AG20443 (cell line): ENCODE results near the gene MAGI1.
"Not testable (repeated sequence)": the region's sequence is repeated elsewhere in the genome, so short reads cannot be mapped to it uniquely, and the experiment has no call there.

Experiments used
- DNase-seq: peaks from one replicate; pipeline ENCODE4 v3.0.0; 2012; ENCODE audit warnings: low spot score, mixed read lengths

The MAGI1 gene

DNA sequence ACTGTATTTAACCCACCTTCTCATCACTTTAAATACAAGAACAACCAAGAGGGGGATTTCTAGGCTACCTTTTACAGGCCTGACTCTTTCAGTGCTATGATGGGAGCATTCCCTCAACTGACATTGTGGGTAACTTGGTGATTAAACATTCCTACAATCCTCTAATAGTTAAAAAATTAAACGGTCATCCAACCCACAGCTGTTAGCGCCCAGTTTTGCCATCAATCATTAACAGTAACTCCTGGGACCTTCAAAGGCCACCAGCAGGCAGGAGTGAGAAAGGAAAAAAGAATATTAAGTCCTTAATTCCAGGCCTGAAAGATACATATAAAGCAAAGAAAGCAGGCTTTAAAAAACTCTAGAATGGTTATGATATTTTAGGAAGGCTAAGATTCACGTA lies 512.1 kb downstream of the MAGI1 start:
- DNase-seq, result no peak

DNA sequence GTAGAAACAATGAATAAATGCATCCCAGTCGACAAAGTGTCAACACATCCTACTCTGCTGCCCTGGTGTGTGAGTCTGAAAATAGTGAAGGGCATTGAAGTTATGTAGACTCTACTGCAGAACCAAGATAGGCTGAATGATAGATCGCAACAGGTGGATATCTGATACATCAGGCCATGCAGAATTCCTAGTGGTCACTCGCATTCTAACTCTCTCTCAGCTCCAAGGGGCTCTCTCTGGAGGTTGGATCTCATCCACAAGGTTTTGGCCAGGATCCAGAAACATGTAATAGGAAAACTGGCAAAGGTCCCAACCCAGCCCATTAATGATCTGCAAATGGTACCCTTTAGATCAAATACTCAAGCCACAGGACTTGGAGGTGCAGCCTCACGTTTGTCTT lies 514.1 kb downstream of the MAGI1 start:
- DNase-seq, result no peak

DNA sequence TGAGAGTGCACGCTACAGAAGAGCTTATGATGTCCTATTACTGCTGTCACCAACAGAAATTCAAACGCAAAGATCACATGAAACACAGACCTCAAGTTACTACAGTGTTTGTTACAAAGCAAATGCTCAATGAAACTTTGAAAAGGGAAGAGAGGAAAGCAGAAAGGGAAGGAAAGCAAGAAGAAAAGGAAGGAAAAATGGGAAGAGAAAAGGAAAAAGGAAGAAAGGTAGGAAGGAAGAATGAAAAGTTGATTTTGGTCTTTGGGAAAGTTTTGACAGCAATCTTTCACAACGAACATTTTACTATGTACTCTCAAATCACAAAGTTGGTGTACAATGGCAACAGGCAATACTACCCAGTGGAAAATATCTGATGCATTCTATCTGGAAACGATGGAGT lies 514.8 kb downstream of the MAGI1 start:
- DNase-seq, result no peak

DNA sequence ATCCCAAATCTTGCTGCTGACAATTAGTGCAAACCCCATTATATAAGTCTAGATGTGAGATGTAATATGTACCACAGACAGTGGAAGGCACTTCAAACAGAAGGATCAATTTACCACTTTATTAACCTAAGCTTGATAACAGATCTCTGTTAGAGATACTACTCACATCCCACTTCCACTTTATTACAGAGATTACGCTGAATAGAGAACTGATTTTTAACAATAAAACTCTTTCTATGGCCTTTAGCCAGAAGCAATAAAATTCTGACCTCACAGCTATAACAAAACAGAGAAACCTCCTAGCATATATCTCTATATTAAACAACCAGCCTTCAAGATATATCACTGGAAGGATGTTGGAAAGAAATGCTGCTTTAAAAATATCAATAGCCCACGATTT lies 517.7 kb downstream of the MAGI1 start:
- no peak for DNase-seq

DNA sequence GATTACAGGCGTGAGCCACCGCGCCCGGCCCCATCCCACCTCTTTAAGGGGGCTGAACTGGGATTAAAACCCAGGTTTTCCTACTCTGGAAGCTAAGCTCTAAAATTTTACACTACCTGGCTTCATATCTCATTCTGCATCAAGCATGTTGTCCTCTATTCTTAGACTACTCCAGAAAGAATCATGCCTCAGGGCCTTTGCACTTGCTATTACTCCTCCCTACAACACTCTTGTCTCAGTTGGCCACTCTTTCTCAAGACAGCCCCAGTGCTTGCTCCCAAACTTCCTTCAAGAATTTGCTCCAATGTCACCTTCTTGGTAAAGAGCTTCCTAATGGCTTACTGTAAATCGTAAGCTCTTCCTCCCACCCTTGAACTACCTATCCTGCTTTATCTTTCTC lies 521.7 kb downstream of the MAGI1 start:
- no peak for DNase-seq

DNA sequence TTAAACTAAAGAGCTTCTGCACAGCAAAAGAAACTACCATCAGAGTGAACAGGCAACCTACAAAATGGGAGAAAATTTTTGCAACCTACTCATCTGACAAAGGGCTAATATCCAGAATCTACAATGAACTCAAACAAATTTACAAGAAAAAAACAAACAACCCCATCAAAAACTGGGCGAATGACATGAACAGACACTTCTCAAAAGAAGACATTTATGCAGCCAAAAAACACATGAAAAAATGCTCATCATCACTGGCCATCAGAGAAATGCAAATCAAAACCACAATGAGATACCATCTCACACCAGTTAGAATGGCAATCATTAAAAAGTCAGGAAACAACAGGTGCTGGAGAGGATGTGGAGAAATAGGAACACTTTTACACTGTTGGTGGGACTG lies 524.4 kb downstream of the MAGI1 start:
- DNase-seq, result not testable (repeated sequence)

DNA sequence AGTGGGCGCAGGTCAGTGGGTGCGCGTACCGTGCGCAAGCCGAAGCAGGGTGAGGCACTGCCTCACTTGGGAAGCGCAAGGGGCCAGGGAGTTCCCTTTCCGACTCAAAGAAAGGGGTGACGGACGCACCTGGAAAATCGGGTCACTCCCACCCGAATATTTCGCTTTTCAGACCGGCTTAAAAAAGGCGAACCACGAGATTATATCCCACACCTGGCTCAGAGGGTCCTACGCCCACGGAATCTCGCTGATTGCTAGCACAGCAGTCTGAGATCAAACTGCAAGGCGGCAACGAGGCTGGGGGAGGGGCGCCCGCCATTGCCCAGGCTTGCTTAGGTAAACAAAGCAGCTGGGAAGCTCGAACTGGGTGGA lies 529.3 kb downstream of the MAGI1 start:
- DNase-seq, result not testable (repeated sequence)

DNA sequence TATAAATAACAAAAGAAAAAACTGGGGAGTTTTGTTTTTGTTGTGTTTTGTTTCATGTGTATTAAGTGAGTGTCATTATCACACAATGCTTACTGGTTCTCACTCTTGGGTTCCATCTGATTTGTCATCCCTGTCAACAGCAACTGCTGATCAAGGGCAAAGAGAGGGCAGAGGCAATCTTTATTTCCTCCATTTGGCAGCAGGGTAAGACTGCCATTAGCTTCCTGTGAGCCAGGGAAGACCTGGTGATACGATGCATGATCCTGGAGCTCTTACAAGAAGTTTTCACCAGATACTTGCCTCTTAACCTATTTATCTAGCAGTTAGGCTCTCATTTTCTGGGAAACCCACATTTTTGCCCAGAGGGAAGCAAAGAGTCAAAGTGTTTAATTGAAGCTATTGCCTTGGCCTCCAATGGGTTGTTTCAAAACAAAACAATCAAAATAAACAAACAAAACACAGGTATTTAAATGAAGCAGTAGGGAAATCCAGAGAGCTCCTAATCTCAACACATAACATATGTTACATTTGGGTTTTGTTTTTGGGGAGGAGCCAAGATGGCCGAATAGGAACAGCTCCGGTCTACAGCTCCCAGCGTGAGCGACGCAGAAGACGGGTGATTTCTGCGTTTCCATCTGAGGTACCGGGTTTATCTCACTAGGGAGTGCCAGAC lies 529.8 kb downstream of the MAGI1 start:
- no peak for DNase-seq

DNA sequence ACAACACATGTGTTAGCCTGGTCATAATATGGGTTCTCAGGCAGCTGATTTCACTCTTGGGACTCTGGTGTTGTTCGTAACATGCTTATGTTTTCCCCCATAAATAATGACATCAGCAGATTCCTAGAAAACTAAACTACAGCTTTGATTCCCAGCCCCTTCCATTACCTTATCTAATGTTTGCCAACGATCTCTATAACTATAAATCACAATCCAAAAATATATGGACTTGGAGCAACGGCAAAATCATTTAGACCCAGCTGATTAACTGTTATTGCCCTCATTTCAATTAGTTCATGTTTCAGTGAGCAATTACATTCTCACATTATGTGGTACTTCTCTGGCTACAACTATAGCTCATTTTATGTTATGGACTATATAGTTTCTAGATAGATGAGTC lies 531.3 kb downstream of the MAGI1 start:
- DNase-seq, result no peak

DNA sequence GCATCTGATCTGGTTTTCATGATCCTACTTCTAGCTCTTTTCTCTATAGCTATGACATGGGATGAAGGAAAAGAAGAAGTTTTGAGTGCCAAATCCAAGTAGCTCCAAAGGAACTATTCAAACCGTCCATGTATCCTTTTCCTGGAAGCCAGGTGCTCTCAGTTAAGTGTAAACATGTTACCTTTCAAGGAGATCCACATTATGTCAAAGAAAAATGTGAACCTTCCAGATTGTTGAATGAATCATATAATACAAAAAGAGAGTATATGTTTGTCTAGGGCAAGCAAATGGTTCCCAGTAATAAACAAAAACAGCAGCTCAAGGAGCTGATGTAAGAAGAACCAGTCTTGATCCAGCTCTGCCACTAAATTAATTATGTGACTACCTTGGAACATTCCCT lies 534.9 kb downstream of the MAGI1 start:
- DNase-seq, result no peak

DNA sequence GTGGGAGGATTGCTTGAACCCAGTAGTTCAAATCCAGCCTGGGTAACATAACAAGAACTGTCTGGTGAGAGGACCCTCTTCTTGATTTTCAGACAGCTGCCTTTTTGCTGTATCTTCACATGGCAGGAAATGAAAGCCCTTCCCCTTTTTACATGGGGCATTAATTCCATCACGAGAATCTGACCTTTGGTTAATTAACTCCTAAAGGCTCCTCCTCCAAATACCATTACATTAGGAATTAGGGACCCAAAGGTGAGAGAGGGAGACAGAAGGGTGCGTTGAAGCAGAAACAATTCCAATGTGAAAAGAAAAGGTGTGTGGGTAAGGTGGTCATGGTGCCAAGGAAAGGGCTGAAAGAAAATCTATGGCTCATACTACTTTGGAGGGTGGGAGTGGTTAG lies 536.2 kb downstream of the MAGI1 start:
- no peak for DNase-seq

DNA sequence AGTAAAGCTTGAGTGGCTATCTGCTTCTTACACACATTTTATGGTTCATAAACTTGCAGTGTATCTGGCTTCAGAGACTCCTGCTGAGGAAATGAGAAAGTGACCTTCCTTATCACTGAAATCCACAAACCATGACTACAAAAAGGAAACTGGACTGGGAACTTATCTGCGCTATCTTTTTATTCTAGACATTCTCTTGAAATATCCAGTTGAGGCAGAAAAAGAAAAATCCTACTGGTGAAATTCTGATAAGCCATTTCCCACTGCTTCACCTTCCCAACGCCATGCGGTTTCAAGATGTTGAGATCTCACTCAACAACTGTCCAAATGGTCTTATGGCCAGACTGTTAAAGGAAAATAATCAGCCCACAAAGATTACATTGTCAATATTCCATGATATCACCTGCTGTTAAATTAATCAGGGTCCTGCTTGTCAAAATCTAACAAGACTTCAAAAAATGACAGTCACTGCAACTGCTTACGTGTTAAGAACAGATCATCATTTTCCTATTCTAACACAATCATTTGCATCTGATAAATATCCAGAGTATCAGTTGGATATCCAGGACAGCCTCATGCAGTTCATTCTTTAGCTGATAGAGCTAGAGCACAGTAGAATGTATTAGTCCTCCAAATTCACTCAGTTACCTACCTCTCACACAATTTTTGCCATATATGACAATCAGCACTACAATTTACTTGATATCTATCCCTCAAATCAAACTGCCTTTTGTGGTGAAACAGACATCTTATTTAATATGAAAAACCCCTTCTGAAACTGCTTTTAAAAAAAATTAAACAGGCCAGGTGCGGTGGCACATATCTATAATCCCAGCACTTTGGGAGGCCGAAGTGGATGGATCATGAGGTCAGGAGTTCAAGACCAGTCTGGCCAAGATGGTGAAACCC lies 538.1 kb downstream of the MAGI1 start:
- DNase-seq, result no peak

DNA sequence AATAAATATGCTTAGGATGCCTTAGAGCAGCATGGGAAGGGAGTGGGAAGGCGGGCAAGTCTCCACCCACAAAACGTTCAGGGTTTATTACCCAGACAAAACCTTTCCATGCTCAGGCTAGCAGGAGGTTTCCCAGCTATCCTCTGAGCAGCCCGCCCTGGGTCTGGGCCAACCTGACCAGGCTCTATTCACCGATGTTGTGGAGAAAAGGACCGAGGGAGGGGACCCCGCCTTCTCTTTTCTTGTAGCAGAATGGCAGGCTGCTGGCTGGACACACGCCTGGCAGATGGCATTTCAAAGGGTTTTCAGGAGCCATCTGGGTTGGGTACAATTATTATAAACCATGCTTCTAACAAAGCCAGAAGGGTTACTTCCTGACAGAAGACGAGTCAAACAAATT lies 540.9 kb downstream of the MAGI1 start:
- DNase-seq, result peak; percentile 16

DNA sequence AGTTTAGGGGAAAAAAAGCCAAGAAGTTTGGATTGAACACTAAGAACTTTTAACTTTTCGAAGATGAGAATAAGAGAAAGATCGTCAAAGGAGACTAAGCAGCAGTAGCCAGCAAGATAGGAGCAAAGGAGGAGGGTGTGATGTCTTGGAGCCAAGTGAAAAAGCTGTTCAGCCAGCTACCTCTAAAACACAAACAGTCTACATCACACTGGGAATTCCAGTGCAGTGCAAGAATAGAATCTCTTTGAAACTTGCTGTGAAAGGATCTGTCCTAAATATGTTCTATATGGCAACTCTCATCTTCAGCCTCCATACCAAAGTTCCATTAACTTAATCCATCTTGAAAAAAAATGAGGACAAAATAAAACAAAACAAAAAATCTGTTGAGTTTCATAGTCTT lies 541.5 kb downstream of the MAGI1 start:
- no peak for DNase-seq

DNA sequence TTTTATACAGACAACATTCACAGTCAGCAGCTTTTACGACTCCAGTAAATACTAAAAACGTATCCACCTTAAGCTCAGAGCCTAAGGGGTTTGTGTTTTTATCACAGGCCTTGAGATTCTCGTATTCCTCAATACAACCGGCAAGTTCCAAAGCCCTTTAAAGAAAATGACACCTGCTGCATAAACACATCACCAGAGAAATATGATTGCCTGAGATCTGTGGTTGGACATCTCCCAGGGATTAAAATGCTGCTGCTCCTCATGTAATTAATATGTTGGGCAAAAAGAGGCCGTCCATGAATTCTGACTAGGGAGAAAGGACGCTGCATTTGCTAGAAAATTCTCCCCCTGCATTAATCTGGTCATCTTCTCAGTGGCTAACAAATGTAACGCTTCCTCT lies 544.8 kb downstream of the MAGI1 start:
- DNase-seq, result no peak

DNA sequence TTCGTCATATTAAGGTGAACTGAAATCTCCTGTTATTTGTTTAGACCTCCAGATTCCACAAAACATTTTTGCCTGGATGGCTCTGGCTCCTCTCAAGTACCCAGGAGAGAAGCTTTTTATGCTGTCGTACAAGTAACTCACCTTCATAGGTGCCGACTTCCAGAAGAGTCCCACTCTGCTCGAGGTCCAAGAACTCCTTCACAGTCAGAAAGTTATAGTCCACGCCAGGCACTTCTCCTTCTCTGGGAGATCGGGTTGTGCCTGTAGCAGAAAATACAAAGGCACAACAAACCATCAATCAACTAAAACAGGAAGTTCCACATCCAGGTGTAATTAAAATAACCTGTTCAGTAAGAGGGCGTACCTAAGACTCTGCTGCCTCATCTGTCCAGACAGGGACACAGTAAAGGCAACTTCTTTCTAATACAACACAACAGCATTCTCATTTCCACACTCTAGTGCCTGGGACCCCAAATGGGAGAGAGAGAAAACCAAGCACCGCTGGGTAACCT lies 545.3 kb downstream of the MAGI1 start:
- DNase-seq, result no peak

DNA sequence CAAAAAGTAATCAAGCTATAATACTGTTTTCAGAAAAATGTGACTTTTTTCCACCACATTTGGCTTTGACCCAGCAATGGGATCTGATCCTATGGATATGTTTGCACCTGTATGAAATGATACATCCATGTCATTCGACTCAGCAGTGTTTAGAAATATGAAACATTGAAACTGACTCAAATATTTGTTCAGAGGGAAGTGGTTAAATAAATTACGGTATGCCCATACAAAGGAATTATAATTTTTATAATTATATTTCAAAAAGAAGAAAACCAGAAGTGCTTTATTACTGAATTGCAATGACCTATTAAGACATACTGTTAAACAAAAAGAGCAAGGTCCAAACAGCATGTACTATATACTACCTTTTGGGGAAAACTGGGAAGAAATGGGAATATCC lies 546.5 kb downstream of the MAGI1 start:
- DNase-seq, result no peak

DNA sequence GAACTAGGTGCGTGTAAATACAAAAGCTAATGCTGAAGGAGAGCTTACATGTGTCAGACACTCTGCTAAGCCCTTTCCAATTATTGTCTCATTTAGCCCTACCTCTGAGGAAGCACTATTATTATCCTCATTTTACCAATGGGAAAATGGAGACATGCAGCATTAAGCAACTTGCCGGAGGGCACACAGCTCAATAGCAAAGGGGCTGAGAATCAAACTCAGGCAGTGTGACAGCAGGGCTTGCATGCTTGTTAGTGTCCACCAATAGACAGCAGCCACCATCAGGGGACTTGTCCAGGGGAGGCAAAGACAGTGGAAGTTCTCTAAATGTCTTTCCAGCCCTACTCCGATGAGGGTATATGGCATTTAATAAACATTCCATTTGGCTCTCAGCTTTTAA lies 548.6 kb downstream of the MAGI1 start:
- DNase-seq, result no peak

DNA sequence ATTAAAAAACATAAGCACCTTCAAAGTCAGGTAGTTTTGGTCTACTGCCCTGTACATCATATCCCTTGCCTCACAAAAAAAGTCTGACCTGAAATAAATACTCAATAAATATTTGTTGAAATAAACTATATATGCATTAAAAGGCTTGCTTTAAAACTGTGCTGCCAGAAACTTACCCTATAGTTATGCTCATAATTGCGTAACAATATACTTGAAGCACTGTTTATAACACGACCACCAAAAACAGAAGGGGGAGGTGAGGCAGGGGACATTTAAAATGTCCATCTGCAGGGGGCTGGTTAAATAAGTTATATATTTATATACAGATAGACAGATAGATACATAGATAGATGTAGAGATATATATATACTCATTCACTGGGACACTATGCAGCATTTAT lies 549.5 kb downstream of the MAGI1 start:
- DNase-seq, result no peak

DNA sequence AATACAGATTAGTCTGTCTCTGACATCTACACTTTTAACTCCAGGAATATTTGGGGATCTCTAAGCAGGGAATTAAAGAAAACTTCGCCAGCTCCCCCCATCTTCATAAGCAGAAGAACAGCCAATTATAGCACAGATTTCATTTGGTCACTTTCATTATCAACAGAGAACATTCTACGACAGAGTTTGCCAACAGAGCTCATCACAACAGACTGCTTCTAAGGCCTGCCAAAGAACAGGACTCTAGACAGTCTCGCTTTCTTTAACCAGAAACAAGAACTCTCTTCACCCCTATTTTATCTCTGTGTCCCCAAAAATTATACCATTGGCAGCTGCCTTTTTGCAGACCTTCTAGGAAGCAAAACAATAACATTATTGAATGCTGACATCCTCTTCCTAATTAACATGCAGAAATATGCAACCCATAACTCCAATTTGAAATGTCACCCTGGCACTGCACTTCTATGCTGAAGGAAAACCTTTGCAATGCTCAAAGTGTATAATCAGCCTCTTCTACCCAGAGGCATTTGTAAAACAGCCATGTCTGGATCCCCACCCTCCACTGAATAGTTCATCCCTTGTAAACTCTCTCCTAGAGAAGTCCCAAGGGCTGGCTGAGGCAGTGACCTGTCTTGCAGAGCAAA lies 552.8 kb downstream of the MAGI1 start:
- DNase-seq, result peak; percentile 10

DNA sequence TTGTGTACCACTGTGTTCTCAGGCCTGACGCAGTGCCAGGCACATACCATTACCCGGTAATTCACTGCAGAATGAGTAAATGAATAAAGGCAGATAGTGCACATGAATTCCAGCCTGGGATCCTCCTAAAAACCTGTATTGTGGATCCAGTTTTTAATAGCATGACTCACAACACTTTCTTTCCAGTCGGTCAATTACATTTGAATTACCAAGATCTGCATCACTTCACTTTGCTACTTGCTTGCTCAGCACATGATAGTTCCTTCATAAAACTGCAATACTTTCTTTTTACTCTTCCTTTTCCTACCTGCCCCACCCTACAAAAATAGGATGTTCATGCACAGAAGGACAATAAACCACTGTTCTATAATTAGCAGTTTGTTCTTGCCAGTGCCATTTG lies 553.8 kb downstream of the MAGI1 start:
- DNase-seq, result no peak

DNA sequence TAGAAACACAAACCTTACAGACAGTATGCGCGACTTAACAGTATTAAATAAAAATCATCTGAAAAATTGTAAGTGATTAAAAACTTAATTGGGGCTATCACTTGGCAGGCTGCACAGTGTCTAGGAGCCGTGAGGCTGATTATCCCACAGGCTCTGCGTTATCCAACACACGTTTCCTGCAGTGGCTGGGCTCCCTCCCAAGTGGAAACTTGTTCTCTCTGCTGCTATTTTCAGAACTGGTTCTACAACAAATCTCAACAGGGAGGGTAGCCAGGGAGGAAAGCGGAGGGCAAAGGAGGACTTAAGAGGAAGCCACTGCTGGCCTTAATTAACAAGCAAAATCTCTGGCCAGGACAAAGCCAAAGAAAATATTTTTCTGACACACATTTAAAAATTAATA lies 555.2 kb downstream of the MAGI1 start:
- peak; percentile 59 for DNase-seq

DNA sequence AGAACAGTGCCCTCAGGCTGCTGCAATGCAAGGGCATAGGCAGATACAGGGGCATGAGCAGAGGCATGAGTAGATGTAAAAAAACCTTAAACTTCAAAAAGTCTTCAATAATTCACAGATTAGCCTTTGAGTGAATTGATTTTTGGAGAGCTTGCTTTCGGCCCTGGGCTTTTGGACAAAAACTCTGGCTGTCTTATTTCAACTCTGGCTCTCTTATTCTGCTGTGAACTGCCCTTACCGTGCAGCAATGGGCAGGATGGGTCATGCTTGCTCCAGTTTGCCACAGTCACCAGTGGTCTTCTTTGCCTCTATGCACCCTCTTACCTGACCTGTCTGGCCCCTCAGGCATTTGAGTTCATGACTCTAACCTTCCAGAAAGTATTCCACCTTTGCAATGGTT lies 555.7 kb downstream of the MAGI1 start:
- DNase-seq, result no peak
